PFSK-1 (cell line): ENCODE data around the gene HNRNPAB.

Experiments used
- FOXP2 ChIP-seq: optimal IDR thresholded peaks from 2 replicates; pipeline ENCODE3; 2011; ENCODE audit warnings: borderline replicate concordance, control low read depth, inconsistent platforms; ENCODE audit not compliant: insufficient read depth; ENCODE audit errors: extremely low read length, extremely low read depth
- POLR2AphosphoS5 ChIP-seq: IDR thresholded peaks from 2 replicates; pipeline ENCODE4 v1.6.1; 2012; ENCODE audit warnings: low read depth, mild to moderate bottlenecking, control low read depth, low read length, moderate library complexity
- SIN3A ChIP-seq: IDR thresholded peaks from 2 replicates; pipeline ENCODE4 v1.6.1; 2012; ENCODE audit warnings: mild to moderate bottlenecking, low read length, moderate library complexity, borderline replicate concordance; ENCODE audit not compliant: insufficient read depth
- TAF1 ChIP-seq: IDR thresholded peaks from 2 replicates; pipeline ENCODE4 v1.6.1; 2012; ENCODE audit warnings: low read length, control low read depth, borderline replicate concordance; ENCODE audit not compliant: insufficient read depth
- TF ChIP-seq, protein P1 (sequence below), 2 experiments: IDR thresholded peaks; 2 replicates each; pipeline versions ENCODE4 v1.6.1 to v1.8.0; 2011 to 2012; ENCODE audit warnings: low read depth in 2 of 2, low read length in 2 of 2, control low read depth in 1 of 2, inconsistent platforms in 1 of 2, mild to moderate bottlenecking in 1 of 2, moderate library complexity in 1 of 2; ENCODE audit not compliant: insufficient read depth in 1 of 2

The HNRNPAB gene

DNA sequence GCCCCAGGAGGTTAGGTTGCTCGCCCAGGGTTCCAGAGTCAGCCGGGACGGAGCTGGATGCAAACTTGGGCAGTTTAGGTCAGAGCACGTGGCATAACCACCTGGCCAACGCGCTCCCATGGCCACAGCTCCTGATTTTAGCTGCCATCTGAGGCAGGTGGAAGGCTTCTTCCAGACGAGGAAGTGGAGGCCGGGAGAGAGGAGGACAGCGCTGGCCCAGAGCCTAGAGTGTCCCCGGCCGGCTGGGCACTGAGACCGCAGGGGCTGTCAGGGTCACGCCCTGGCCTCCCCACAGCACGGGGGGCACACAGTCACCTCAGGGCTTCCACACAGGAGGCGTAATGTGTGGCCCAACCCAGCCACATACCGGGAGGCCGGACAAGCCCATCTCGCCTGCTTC lies 44.4 kb downstream of the HNRNPAB start:
- no peak for TF ChIP-seq FOXP2
- TF ChIP-seq, protein P1, sequence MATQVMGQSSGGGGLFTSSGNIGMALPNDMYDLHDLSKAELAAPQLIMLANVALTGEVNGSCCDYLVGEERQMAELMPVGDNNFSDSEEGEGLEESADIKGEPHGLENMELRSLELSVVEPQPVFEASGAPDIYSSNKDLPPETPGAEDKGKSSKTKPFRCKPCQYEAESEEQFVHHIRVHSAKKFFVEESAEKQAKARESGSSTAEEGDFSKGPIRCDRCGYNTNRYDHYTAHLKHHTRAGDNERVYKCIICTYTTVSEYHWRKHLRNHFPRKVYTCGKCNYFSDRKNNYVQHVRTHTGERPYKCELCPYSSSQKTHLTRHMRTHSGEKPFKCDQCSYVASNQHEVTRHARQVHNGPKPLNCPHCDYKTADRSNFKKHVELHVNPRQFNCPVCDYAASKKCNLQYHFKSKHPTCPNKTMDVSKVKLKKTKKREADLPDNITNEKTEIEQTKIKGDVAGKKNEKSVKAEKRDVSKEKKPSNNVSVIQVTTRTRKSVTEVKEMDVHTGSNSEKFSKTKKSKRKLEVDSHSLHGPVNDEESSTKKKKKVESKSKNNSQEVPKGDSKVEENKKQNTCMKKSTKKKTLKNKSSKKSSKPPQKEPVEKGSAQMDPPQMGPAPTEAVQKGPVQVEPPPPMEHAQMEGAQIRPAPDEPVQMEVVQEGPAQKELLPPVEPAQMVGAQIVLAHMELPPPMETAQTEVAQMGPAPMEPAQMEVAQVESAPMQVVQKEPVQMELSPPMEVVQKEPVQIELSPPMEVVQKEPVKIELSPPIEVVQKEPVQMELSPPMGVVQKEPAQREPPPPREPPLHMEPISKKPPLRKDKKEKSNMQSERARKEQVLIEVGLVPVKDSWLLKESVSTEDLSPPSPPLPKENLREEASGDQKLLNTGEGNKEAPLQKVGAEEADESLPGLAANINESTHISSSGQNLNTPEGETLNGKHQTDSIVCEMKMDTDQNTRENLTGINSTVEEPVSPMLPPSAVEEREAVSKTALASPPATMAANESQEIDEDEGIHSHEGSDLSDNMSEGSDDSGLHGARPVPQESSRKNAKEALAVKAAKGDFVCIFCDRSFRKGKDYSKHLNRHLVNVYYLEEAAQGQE (IDR thresholded peaks at IDR 0.05; ENCODE audit: insufficient read depth in 1 of 2, low read depth in 2 of 2, low read length in 2 of 2) = no peak
- TF ChIP-seq TAF1 = no peak
- TF ChIP-seq SIN3A = no peak
- no peak for TF ChIP-seq POLR2AphosphoS5

DNA sequence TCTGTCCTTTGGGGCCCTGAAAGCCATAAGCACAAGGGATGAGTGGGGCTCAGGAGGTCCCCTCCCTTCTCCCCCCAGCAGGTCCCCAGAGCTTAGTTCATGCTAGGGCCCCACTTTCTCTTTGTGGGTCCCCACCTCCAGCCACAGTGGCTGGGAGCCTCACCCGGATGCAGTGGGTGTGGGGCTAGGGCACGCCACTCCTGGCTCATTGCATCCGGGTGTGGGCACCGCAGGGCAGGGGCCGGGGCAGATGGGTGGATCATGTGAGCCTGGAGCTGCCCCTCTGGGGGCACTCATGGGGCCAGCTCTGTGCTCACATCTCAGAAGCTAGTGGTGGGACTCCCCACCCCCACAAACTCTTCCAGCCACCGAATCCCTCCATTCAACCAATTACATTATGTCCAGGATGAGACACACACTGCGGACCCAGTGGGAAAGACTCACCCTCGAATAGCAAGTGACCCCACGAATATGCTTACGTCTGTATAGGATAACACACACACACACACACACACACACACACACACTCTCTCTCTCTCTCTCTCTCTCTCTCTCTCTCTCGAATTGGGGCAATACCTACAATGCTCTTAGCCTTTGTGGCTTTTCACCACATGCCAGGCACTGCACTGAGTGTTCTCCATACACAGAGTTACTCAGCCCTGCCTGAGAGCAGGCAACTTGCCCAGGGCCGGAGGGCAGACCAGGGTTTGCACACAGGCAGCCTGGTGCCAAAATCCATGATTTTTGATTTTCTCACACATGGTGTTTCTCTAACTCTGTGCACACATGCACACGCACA lies 45.1 kb downstream of the HNRNPAB start:
- TF ChIP-seq, protein P1 (IDR thresholded peaks at IDR 0.05; ENCODE audit: insufficient read depth in 1 of 2, low read depth in 2 of 2, low read length in 2 of 2) = no peak
- TF ChIP-seq FOXP2 (no peak), TAF1 (no peak), SIN3A (no peak), POLR2AphosphoS5 (no peak)

DNA sequence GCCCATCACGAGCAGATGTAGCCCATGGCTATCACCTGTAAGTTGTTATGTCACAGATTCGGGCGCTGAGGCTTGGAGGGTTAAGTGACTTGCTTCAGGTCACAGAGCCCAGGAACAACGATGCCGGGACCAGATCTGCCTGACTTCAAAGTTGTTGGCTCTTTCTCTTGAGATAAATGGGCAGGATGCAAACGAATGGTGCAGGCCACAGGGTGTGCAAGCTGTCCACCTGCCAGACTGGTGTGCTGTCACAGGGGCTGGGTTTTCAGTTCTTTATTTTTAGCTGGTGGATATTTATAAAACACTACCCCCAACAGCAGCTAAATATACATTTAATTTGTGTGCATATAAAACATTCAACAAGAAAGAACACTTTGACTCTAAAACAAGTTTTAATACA lies 45.9 kb downstream of the HNRNPAB start:
- TF ChIP-seq FOXP2 (no peak), POLR2AphosphoS5 (no peak)

- TF ChIP-seq POLR2AphosphoS5 (no peak), SIN3A (no peak), FOXP2 (no peak), TAF1 (no peak)
- TF ChIP-seq, protein P1 (IDR thresholded peaks at IDR 0.05; ENCODE audit: insufficient read depth in 1 of 2, low read depth in 2 of 2, low read length in 2 of 2) = no peak
Observed at GRCh38 chr5:178252258-178252657, 47.9 kb downstream of the HNRNPAB start.

GRCh38 chr5:178256746-178257145 lies 52.4 kb downstream of the HNRNPAB start:
- no peak for TF ChIP-seq SIN3A
- TF ChIP-seq, protein P1 (IDR thresholded peaks at IDR 0.05; ENCODE audit: insufficient read depth in 1 of 2, low read depth in 2 of 2, low read length in 2 of 2) = no peak
- TF ChIP-seq FOXP2 = no peak
- TF ChIP-seq TAF1 = no peak
- TF ChIP-seq POLR2AphosphoS5 = no peak
